Epithelial cell of esophagus (primary cell): ENCODE measurements around the gene PIWIL4.
A peak's percentile ranks its signal among the peaks of the same experiment; 100 is the strongest.

Experiments used
- DNase-seq: peaks from one replicate; pipeline ENCODE4 v3.0.0; 2010; ENCODE audit warnings: low read depth
- H3K4me3 ChIP-seq: 2 replicates; pipeline ENCODE4 v1.5.1; 2011; ENCODE audit warnings: mild to moderate bottlenecking, low read length, control low read depth
- TF ChIP-seq, protein P1 (sequence below): IDR thresholded peaks from 2 replicates; pipeline ENCODE4 v1.5.1; 2011; ENCODE audit warnings: low read depth, mild to moderate bottlenecking, low read length, control low read depth, inconsistent platforms; ENCODE audit not compliant: insufficient read depth; ENCODE audit errors: missing control alignments

Gene PIWIL4

GRCh38 chr11:94590352-94591041, 23.3 kb downstream of the PIWIL4 start:
- TF ChIP-seq, protein P1, sequence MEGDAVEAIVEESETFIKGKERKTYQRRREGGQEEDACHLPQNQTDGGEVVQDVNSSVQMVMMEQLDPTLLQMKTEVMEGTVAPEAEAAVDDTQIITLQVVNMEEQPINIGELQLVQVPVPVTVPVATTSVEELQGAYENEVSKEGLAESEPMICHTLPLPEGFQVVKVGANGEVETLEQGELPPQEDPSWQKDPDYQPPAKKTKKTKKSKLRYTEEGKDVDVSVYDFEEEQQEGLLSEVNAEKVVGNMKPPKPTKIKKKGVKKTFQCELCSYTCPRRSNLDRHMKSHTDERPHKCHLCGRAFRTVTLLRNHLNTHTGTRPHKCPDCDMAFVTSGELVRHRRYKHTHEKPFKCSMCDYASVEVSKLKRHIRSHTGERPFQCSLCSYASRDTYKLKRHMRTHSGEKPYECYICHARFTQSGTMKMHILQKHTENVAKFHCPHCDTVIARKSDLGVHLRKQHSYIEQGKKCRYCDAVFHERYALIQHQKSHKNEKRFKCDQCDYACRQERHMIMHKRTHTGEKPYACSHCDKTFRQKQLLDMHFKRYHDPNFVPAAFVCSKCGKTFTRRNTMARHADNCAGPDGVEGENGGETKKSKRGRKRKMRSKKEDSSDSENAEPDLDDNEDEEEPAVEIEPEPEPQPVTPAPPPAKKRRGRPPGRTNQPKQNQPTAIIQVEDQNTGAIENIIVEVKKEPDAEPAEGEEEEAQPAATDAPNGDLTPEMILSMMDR = no peak
- no peak overlapping the region for H3K4me3 ChIP-seq
- DNase-seq = no peak

- peak; percentile 40 for DNase-seq
- TF ChIP-seq, protein P1 = no peak
- no peak overlapping the region for H3K4me3 ChIP-seq
These were observed 25.9 kb downstream of the PIWIL4 start for GRCh38 chr11:94593030-94593429.

DNA sequence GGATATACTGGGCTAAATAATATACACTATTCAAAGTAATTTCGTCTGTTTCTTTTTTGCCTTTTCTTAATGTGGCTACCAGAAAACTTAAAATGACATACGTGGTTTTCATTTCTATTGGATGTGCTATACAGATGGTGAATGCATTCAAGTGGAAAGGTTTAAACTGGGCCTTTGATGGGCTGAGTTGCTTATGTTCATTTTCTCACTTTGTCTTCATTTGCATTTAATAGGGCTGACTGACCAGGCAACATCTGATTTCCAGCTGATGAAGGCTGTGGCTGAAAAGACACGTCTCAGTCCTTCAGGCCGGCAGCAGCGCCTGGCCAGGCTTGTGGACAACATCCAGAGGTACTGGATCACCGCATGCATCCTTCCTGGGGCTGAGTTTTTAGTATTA, 27.9 kb downstream of the PIWIL4 start:
- TF ChIP-seq, protein P1 = no peak
- DNase-seq = no peak
- H3K4me3 ChIP-seq = no peak overlapping the region

GRCh38 chr11:94597896-94598295, 30.7 kb downstream of the PIWIL4 start:
- no peak for DNase-seq
- H3K4me3 ChIP-seq = no peak overlapping the region
- TF ChIP-seq, protein P1 = no peak

DNA sequence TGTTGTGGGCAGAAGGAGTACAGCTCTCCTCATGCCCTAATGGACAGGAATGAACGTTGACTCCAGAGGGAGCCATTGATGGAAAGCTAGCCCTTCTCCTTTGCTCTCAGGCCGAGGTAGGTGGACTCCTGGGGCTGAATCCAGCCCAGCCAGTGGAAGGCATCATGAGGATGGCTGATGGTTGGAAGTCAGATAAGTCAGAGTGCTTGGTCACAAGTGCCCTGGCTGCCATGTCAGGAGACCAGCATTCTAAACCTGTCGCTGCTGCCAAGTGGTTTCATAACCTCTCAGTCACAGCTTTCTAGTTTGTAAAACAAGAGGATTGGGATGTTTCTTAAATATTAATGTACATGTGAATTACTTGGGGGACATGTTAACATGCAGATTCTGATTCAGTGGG, 32.3 kb downstream of the PIWIL4 start:
- TF ChIP-seq, protein P1 = no peak
- no peak for DNase-seq
- no peak overlapping the region for H3K4me3 ChIP-seq

GRCh38 chr11:94602430-94603372, 35.5 kb downstream of the PIWIL4 start:
- TF ChIP-seq, protein P1 = peak; percentile 72
- peak; percentile 94 for DNase-seq
- no peak overlapping the region for H3K4me3 ChIP-seq
